ENCODE results near the gene GNB5.

The GNB5 gene

GRCh38 chr15:52121896-52122295, 69.3 kb downstream of the GNB5 start:
- DNase-seq: peak; percentile 78
- peaks cover 6 to 15% of the 10 kb centered on the region in 2 experiments for H3K36me3 ChIP-seq (ENCODE audit: control insufficient read depth in 1 of 2, insufficient read depth in 2 of 2, low read depth in 1 of 2, low read length in 2 of 2)
- no peaks in the 10 kb centered on the region for H3K79me1 ChIP-seq (replicated peaks; ENCODE audit: low read length, poor library complexity, severe bottlenecking)
- H3K23ac ChIP-seq (ENCODE audit: low read length in 2 of 2): no peak overlapping the region
- H3K27ac ChIP-seq (ENCODE audit: low read length, poor library complexity, severe bottlenecking): no peak overlapping the region
- H3K18ac ChIP-seq (ENCODE audit: low read depth in 1 of 2, low read length in 2 of 2): no peak overlapping the region
- no peaks in the 10 kb centered on the region for H3K27me3 ChIP-seq (ENCODE audit: control insufficient read depth in 1 of 2, insufficient read depth in 1 of 2, low read length in 2 of 2)
- H3K9me3 ChIP-seq (ENCODE audit: control insufficient read depth, low read length): no peaks in the 10 kb centered on the region
- 13% methylated on average over 1 of the region's 2 CpGs for WGBS
- no peak overlapping the region for H2BK12ac ChIP-seq (ENCODE audit: low read length in 2 of 2)
- H2BK5ac ChIP-seq (ENCODE audit: low read depth, low read length, poor library complexity, severe bottlenecking): no peak overlapping the region
- no peak overlapping the region for H3K4ac ChIP-seq (ENCODE audit: low read depth in 1 of 2, low read length in 2 of 2)
- no peak overlapping the region for H3K14ac ChIP-seq (ENCODE audit: low read length in 2 of 2)
- H3K9ac ChIP-seq (ENCODE audit: low read length): no peak overlapping the region
- H2BK120ac ChIP-seq (ENCODE audit: low read depth, low read length): no peak overlapping the region
- no peak overlapping the region for H2AK5ac ChIP-seq (ENCODE audit: low read length, severe bottlenecking)
- H4K8ac ChIP-seq (ENCODE audit: low read length): no peak overlapping the region
- H4K91ac ChIP-seq (ENCODE audit: low read length): no peak overlapping the region
- no peak overlapping the region for H3K4me2 ChIP-seq (ENCODE audit: low read length, poor library complexity, severe bottlenecking)
- no peak overlapping the region for H2AFZ ChIP-seq (ENCODE audit: low read depth, low read length)
- H2BK15ac ChIP-seq (ENCODE audit: low read depth, poor library complexity, severe bottlenecking): no peak overlapping the region
- peaks cover 12% of the 10 kb centered on the region for H3K4me1 ChIP-seq (ENCODE audit: control insufficient read depth, insufficient read depth, low read depth, low read length)
- H3K4me3 ChIP-seq (ENCODE audit: insufficient read depth in 1 of 2, low read depth in 1 of 2, low read length in 2 of 2): no peak overlapping the region

- DNase-seq: no peak
- Histone ChIP-seq H2AFZ (ENCODE audit: low read depth, low read length) (no peak overlapping the region), H3K27ac (ENCODE audit: low read length, poor library complexity, severe bottlenecking) (no peak overlapping the region), H3K4me1 (ENCODE audit: control insufficient read depth, insufficient read depth, low read depth, low read length) (peaks cover 12% of the 10 kb centered on the region), H3K9me3 (ENCODE audit: control insufficient read depth, low read length) (no peaks in the 10 kb centered on the region), H2BK120ac (ENCODE audit: low read depth, low read length) (no peak overlapping the region), H3K9ac (ENCODE audit: low read length) (no peak overlapping the region), H3K18ac (ENCODE audit: low read depth in 1 of 2, low read length in 2 of 2) (no peak overlapping the region), H2BK12ac (ENCODE audit: low read length in 2 of 2) (no peak overlapping the region), H4K91ac (ENCODE audit: low read length) (peak overlapping the region; percentile 64), H3K27me3 (ENCODE audit: control insufficient read depth in 1 of 2, insufficient read depth in 1 of 2, low read length in 2 of 2) (no peaks in the 10 kb centered on the region), H3K14ac (ENCODE audit: low read length in 2 of 2) (no peak overlapping the region), H3K23ac (ENCODE audit: low read length in 2 of 2) (no peak overlapping the region), H3K36me3 (ENCODE audit: control insufficient read depth in 1 of 2, insufficient read depth in 2 of 2, low read depth in 1 of 2, low read length in 2 of 2) (peaks cover 6 to 15% of the 10 kb centered on the region in 2 experiments), H2AK5ac (ENCODE audit: low read length, severe bottlenecking) (no peak overlapping the region), H3K4ac (ENCODE audit: low read depth in 1 of 2, low read length in 2 of 2) (no peak overlapping the region), H3K4me3 (ENCODE audit: insufficient read depth in 1 of 2, low read depth in 1 of 2, low read length in 2 of 2) (no peak overlapping the region), H3K79me1 (replicated peaks; ENCODE audit: low read length, poor library complexity, severe bottlenecking) (no peaks in the 10 kb centered on the region), H4K8ac (ENCODE audit: low read length) (peak overlapping the region; percentile 12), H2BK15ac (ENCODE audit: low read depth, poor library complexity, severe bottlenecking) (no peak overlapping the region), H2BK5ac (ENCODE audit: low read depth, low read length, poor library complexity, severe bottlenecking) (no peak overlapping the region), H3K4me2 (ENCODE audit: low read length, poor library complexity, severe bottlenecking) (no peak overlapping the region)
- WGBS: 94% methylated on average over 3 of the region's 5 CpGs
These were observed 70.2 kb downstream of the GNB5 start for GRCh38 chr15:52121006-52121405.

GRCh38 chr15:52120488-52120887, 70.7 kb downstream of the GNB5 start:
- H3K36me3 ChIP-seq (ENCODE audit: control insufficient read depth in 1 of 2, insufficient read depth in 2 of 2, low read depth in 1 of 2, low read length in 2 of 2): peaks cover 6 to 15% of the 10 kb centered on the region in 2 experiments
- WGBS: 100% methylated on average over 2 of the region's 2 CpGs

GRCh38 chr15:52118969-52119749, 72.0 kb downstream of the GNB5 start:
- H3K23ac ChIP-seq (ENCODE audit: low read length in 2 of 2): no peak overlapping the region
- no peaks in the 10 kb centered on the region for H3K27me3 ChIP-seq (ENCODE audit: control insufficient read depth in 1 of 2, insufficient read depth in 1 of 2, low read length in 2 of 2)
- no peak overlapping the region for H2BK12ac ChIP-seq (ENCODE audit: low read length in 2 of 2)
- H3K27ac ChIP-seq (ENCODE audit: low read length, poor library complexity, severe bottlenecking): no peak overlapping the region
- no peak overlapping the region for H2AFZ ChIP-seq (ENCODE audit: low read depth, low read length)
- 89% methylated on average over 3 of the region's 3 CpGs for WGBS
- no peak overlapping the region for H4K8ac ChIP-seq (ENCODE audit: low read length)
- peaks cover 8% of the 10 kb centered on the region for H3K4me1 ChIP-seq (ENCODE audit: control insufficient read depth, insufficient read depth, low read depth, low read length)
- peak overlapping the region in 1 of 2 experiments; percentile 5 for H3K18ac ChIP-seq (ENCODE audit: low read depth in 1 of 2, low read length in 2 of 2)
- H3K4me3 ChIP-seq (ENCODE audit: insufficient read depth in 1 of 2, low read depth in 1 of 2, low read length in 2 of 2): no peak overlapping the region
- no peak overlapping the region for H2BK120ac ChIP-seq (ENCODE audit: low read depth, low read length)
- no peak overlapping the region for H3K4me2 ChIP-seq (ENCODE audit: low read length, poor library complexity, severe bottlenecking)
- no peak for DNase-seq
- H2BK15ac ChIP-seq (ENCODE audit: low read depth, poor library complexity, severe bottlenecking): no peak overlapping the region
- H3K36me3 ChIP-seq (ENCODE audit: control insufficient read depth in 1 of 2, insufficient read depth in 2 of 2, low read depth in 1 of 2, low read length in 2 of 2): peaks cover 6 to 15% of the 10 kb centered on the region in 2 experiments
- no peak overlapping the region for H3K4ac ChIP-seq (ENCODE audit: low read depth in 1 of 2, low read length in 2 of 2)
- H2AK5ac ChIP-seq (ENCODE audit: low read length, severe bottlenecking): no peak overlapping the region
- H3K79me1 ChIP-seq (replicated peaks; ENCODE audit: low read length, poor library complexity, severe bottlenecking): no peaks in the 10 kb centered on the region
- no peaks in the 10 kb centered on the region for H3K9me3 ChIP-seq (ENCODE audit: control insufficient read depth, low read length)
- H3K14ac ChIP-seq (ENCODE audit: low read length in 2 of 2): no peak overlapping the region
- H4K91ac ChIP-seq (ENCODE audit: low read length): no peak overlapping the region
- no peak overlapping the region for H3K9ac ChIP-seq (ENCODE audit: low read length)
- H2BK5ac ChIP-seq (ENCODE audit: low read depth, low read length, poor library complexity, severe bottlenecking): no peak overlapping the region

More at GRCh38 chr15:52120488-52120887, 70.7 kb downstream of the GNB5 start:
- Histone ChIP-seq H2AK5ac (ENCODE audit: low read length, severe bottlenecking) (no peak overlapping the region), H3K9ac (ENCODE audit: low read length) (no peak overlapping the region), H3K18ac (ENCODE audit: low read depth in 1 of 2, low read length in 2 of 2) (no peak overlapping the region), H3K4me2 (ENCODE audit: low read length, poor library complexity, severe bottlenecking) (no peak overlapping the region), H3K4me1 (ENCODE audit: control insufficient read depth, insufficient read depth, low read depth, low read length) (peaks cover 12% of the 10 kb centered on the region), H3K23ac (ENCODE audit: low read length in 2 of 2) (no peak overlapping the region), H2BK120ac (ENCODE audit: low read depth, low read length) (no peak overlapping the region), H2AFZ (ENCODE audit: low read depth, low read length) (no peak overlapping the region), H3K27ac (ENCODE audit: low read length, poor library complexity, severe bottlenecking) (no peak overlapping the region), H3K79me1 (replicated peaks; ENCODE audit: low read length, poor library complexity, severe bottlenecking) (no peaks in the 10 kb centered on the region), H2BK15ac (ENCODE audit: low read depth, poor library complexity, severe bottlenecking) (no peak overlapping the region), H3K9me3 (ENCODE audit: control insufficient read depth, low read length) (no peaks in the 10 kb centered on the region), H3K4me3 (ENCODE audit: insufficient read depth in 1 of 2, low read depth in 1 of 2, low read length in 2 of 2) (no peak overlapping the region), H2BK5ac (ENCODE audit: low read depth, low read length, poor library complexity, severe bottlenecking) (no peak overlapping the region), H3K4ac (ENCODE audit: low read depth in 1 of 2, low read length in 2 of 2) (no peak overlapping the region), H2BK12ac (ENCODE audit: low read length in 2 of 2) (no peak overlapping the region), H3K27me3 (ENCODE audit: control insufficient read depth in 1 of 2, insufficient read depth in 1 of 2, low read length in 2 of 2) (no peaks in the 10 kb centered on the region), H4K8ac (ENCODE audit: low read length) (no peak overlapping the region), H4K91ac (ENCODE audit: low read length) (no peak overlapping the region), H3K14ac (ENCODE audit: low read length in 2 of 2) (no peak overlapping the region)
- no peak for DNase-seq
